NCI-H2196 treated with DMSO at 0.1 percent for 48 hours (cell line): ENCODE data around the gene KHDRBS2.

Source experiments
- DNase-seq: peaks from one replicate; lab custom pipeline; 2025; ENCODE audit not compliant: unreplicated experiment; lab: John Stamatoyannopoulos, UW

KHDRBS2 gene

GRCh38 chr6:62285612-62286469 is at the start of gene KHDRBS2:
Gene KHDRBS2 (minus strand): TSS chr6:62286225.
- DNase-seq: no peak

- no peak for DNase-seq
Measured at GRCh38 chr6:62328607-62329006, 42.6 kb upstream of the KHDRBS2 start.

- DNase-seq: no peak
Measured at GRCh38 chr6:62324834-62325233, 38.8 kb upstream of the KHDRBS2 start.

GRCh38 chr6:62323818-62324431 is 37.9 kb upstream of the KHDRBS2 start:
- DNase-seq: no peak

- no peak for DNase-seq
Measured at GRCh38 chr6:62298745-62299392, 12.8 kb upstream of the KHDRBS2 start.

GRCh38 chr6:62296541-62296940 is 10.5 kb upstream of the KHDRBS2 start:
- DNase-seq: no peak

- no peak for DNase-seq
Measured at GRCh38 chr6:62288974-62289373, 2.9 kb upstream of the KHDRBS2 start.

GRCh38 chr6:62288562-62288961 is 2.5 kb upstream of the KHDRBS2 start:
- no peak for DNase-seq

GRCh38 chr6:62286470-62286843 is 432 bp upstream of the KHDRBS2 start:
- DNase-seq: no peak

- no peak for DNase-seq
Measured at GRCh38 chr6:62284725-62285124, 1.3 kb downstream of the KHDRBS2 start.

GRCh38 chr6:62283796-62284411 is 2.1 kb downstream of the KHDRBS2 start:
- no peak for DNase-seq

GRCh38 chr6:62283365-62283764 is 2.7 kb downstream of the KHDRBS2 start:
- no peak for DNase-seq

GRCh38 chr6:62280099-62280498 is 5.9 kb downstream of the KHDRBS2 start:
- no peak for DNase-seq

GRCh38 chr6:62272114-62272513 is 13.9 kb downstream of the KHDRBS2 start:
- DNase-seq: no peak

- DNase-seq: no peak
Measured at GRCh38 chr6:62265906-62266525, 20.0 kb downstream of the KHDRBS2 start.

GRCh38 chr6:62262283-62262682 is 23.7 kb downstream of the KHDRBS2 start:
- no peak for DNase-seq

GRCh38 chr6:62246087-62246486 is 39.9 kb downstream of the KHDRBS2 start:
- DNase-seq: no peak

GRCh38 chr6:62236784-62237183 is 49.2 kb downstream of the KHDRBS2 start:
- no peak for DNase-seq

- DNase-seq: no peak
Measured at GRCh38 chr6:62229231-62229630, 56.8 kb downstream of the KHDRBS2 start.

GRCh38 chr6:62217866-62218265 is 68.2 kb downstream of the KHDRBS2 start:
- no peak for DNase-seq

GRCh38 chr6:62202078-62202477 is 83.9 kb downstream of the KHDRBS2 start:
- DNase-seq: no peak
